ENCODE data around the gene P3H2.

Gene P3H2

GRCh38 chr3:190116551-190117067, 4.1 kb downstream of the P3H2 start:
- no peak for DNase-seq (ENCODE audit: low read depth)
- H3K4me3 ChIP-seq (ENCODE audit: low read depth, low read length) = no peak overlapping the region
- no peak for TF ChIP-seq CTCF (IDR thresholded peaks at IDR 0.05; ENCODE audit: low read depth, low read length, missing control alignments)

- TF ChIP-seq CTCF (IDR thresholded peaks at IDR 0.05; ENCODE audit: low read depth, low read length, missing control alignments) = no peak
- no peak for DNase-seq (ENCODE audit: low read depth)
- no peak overlapping the region for H3K4me3 ChIP-seq (ENCODE audit: low read depth, low read length)
These were observed 9.9 kb downstream of the P3H2 start for GRCh38 chr3:190110826-190111225.

GRCh38 chr3:190109441-190109840, 11.3 kb downstream of the P3H2 start:
- DNase-seq (ENCODE audit: low read depth) = no peak
- TF ChIP-seq CTCF (IDR thresholded peaks at IDR 0.05; ENCODE audit: low read depth, low read length, missing control alignments) = no peak
- no peak overlapping the region for H3K4me3 ChIP-seq (ENCODE audit: low read depth, low read length)

GRCh38 chr3:190108804-190109203, 11.9 kb downstream of the P3H2 start:
- no peak overlapping the region for H3K4me3 ChIP-seq (ENCODE audit: low read depth, low read length)
- no peak for TF ChIP-seq CTCF (IDR thresholded peaks at IDR 0.05; ENCODE audit: low read depth, low read length, missing control alignments)
- DNase-seq (ENCODE audit: low read depth) = no peak

GRCh38 chr3:190105876-190106275, 14.8 kb downstream of the P3H2 start:
- TF ChIP-seq CTCF (IDR thresholded peaks at IDR 0.05; ENCODE audit: low read depth, low read length, missing control alignments) = no peak
- H3K4me3 ChIP-seq (ENCODE audit: low read depth, low read length) = no peak overlapping the region
- no peak for DNase-seq (ENCODE audit: low read depth)

- TF ChIP-seq CTCF (IDR thresholded peaks at IDR 0.05; ENCODE audit: low read depth, low read length, missing control alignments) = no peak
- no peak overlapping the region for H3K4me3 ChIP-seq (ENCODE audit: low read depth, low read length)
- no peak for DNase-seq (ENCODE audit: low read depth)
These were observed 19.2 kb downstream of the P3H2 start for GRCh38 chr3:190101320-190102011.

GRCh38 chr3:190099099-190099498, 21.6 kb downstream of the P3H2 start:
- TF ChIP-seq CTCF (IDR thresholded peaks at IDR 0.05; ENCODE audit: low read depth, low read length, missing control alignments) = no peak
- no peak overlapping the region for H3K4me3 ChIP-seq (ENCODE audit: low read depth, low read length)
- no peak for DNase-seq (ENCODE audit: low read depth)

Measured in GM12864 (cell line).